HFFc6 (cell line): Measurements from ENCODE around the gene STXBP6. TPM values are rescaled to one million over a fixed set of nuclear protein-coding genes. Genes with fewer than 3 reads are reported as not detected.

Experiments
- DNase-seq: peaks from one replicate; pipeline ENCODE4 v3.0.0-alpha.2; 2018
- H3K27ac Mint-ChIP-seq: 2 replicates; pipeline ENCODE4 v1.8.0; 2020; ENCODE audit warnings: mild to moderate bottlenecking, mixed read lengths
- H3K27me3 Mint-ChIP-seq: 2 replicates; pipeline ENCODE4 v1.8.0; 2021; ENCODE audit warnings: mild to moderate bottlenecking, moderate library complexity, mixed read lengths; ENCODE audit not compliant: insufficient read depth
- H3K36me3 Mint-ChIP-seq: 2 replicates; pipeline ENCODE4 v1.8.0; 2021; ENCODE audit warnings: low read depth, mixed read lengths
- H3K4me1 Mint-ChIP-seq: 2 replicates; pipeline ENCODE4 v1.8.0; 2020; ENCODE audit warnings: low read depth, mixed read lengths
- H3K4me3 Mint-ChIP-seq: 2 replicates; pipeline ENCODE4 v1.8.0; 2020; ENCODE audit warnings: mild to moderate bottlenecking, moderate library complexity, mixed read lengths
- H3K9me3 Mint-ChIP-seq: 2 replicates; pipeline ENCODE4 v1.8.0; 2020; ENCODE audit warnings: mild to moderate bottlenecking, mixed read lengths
- total RNA-seq, 6 experiments: library from RNA; stranded (reverse); fragmentation: NEBNext Ultra II Directional; extraction: Animal tissue kit (Norgen Biotek cat#: 25700); gene quantifications; 2 replicates in 1 of 6; 3 replicates in 5 of 6; pipeline ENCODE4 v1.2.3, GENCODE V29; 2021
- TF ChIP-seq, protein P1 (sequence below): fragments of 200-600 bp; sonication (generic); IDR thresholded peaks from 2 replicates; pipeline ENCODE4 v1.5.0; 2021; ENCODE audit warnings: antibody characterized with exemption, mild to moderate bottlenecking

STXBP6 gene
- total RNA-seq, 6 experiments from 2014 or later: 15.4 to 17.5 (median 17.0) TPM

- Mint-ChIP-seq H3K36me3 (peaks cover 13% of the 10 kb centered on the region; the same call in 1 of the 2 replicates), H3K27me3 (no peaks in the 10 kb centered on the region), H3K27ac (peak overlapping the region; percentile 39; the same call in 1 of the 2 replicates), H3K4me3 (0 out of 2 replicates have a peak overlapping the region, but pooled peaks have one; percentile 54), H3K4me1 (peaks cover 96% of the 10 kb centered on the region), H3K9me3 (no peaks in the 10 kb centered on the region)
- no peak for DNase-seq
- TF ChIP-seq, protein P1, sequence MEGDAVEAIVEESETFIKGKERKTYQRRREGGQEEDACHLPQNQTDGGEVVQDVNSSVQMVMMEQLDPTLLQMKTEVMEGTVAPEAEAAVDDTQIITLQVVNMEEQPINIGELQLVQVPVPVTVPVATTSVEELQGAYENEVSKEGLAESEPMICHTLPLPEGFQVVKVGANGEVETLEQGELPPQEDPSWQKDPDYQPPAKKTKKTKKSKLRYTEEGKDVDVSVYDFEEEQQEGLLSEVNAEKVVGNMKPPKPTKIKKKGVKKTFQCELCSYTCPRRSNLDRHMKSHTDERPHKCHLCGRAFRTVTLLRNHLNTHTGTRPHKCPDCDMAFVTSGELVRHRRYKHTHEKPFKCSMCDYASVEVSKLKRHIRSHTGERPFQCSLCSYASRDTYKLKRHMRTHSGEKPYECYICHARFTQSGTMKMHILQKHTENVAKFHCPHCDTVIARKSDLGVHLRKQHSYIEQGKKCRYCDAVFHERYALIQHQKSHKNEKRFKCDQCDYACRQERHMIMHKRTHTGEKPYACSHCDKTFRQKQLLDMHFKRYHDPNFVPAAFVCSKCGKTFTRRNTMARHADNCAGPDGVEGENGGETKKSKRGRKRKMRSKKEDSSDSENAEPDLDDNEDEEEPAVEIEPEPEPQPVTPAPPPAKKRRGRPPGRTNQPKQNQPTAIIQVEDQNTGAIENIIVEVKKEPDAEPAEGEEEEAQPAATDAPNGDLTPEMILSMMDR: no peak
Observed at GRCh38 chr14:25006031-25006430, 43.9 kb downstream of the STXBP6 start.

DNA sequence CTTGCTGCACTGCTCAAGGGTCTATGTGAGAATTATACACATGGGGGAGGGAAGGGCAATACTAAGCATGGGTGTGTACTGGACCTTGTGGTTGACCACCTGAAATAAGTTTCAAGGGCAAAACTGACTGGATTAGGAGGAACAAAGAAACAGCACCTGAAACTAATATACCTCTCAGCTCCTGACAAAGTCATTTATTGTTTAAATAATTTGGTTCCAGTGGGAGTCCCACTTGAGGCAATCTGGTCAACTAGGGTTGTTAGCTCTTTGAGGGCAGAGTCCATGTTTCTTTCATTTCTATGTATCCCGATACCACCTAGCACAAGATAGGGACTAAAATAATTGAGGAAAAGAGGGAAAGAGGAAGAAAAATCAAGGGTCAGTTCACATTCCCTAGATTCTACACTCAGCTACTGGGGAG lies 45.5 kb downstream of the STXBP6 start:
- TF ChIP-seq, protein P1: no peak
- peaks cover 16% of the 10 kb centered on the region; the same call in 1 of the 2 replicates for H3K36me3 Mint-ChIP-seq
- no peaks in the 10 kb centered on the region for H3K27me3 Mint-ChIP-seq
- peaks cover 94% of the 10 kb centered on the region for H3K4me1 Mint-ChIP-seq
- no peak for DNase-seq
- H3K9me3 Mint-ChIP-seq: no peaks in the 10 kb centered on the region
- peak overlapping the region; percentile 62 for H3K27ac Mint-ChIP-seq
- no peak overlapping the region for H3K4me3 Mint-ChIP-seq

DNA sequence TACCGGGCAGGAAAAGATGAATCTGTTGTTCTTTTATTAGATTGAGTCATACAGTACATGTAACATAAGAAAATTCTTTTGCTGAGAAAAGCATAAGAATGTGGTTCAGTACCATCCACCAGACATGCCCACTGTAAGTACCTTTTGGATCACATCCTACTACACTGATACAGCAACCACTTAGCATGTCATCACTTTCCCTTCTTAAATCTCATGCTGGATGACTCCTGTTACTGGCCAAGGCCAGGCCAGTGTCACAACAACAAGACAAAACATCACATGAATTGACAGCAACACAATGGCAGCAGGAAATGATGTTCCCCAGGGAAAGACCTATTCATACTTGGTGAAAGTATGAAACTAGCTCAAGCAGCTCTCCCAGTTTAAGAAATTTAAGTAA lies 46.4 kb downstream of the STXBP6 start:
- H3K27ac Mint-ChIP-seq: peak overlapping the region; percentile 62
- peak; percentile 65 for DNase-seq
- peaks cover 87% of the 10 kb centered on the region for H3K4me1 Mint-ChIP-seq
- peaks cover 21% of the 10 kb centered on the region; the same call in 1 of the 2 replicates for H3K36me3 Mint-ChIP-seq
- peak overlapping the region; percentile 5; the same call in 1 of the 2 replicates for H3K4me3 Mint-ChIP-seq
- H3K9me3 Mint-ChIP-seq: no peaks in the 10 kb centered on the region
- no peaks in the 10 kb centered on the region for H3K27me3 Mint-ChIP-seq
- TF ChIP-seq, protein P1: no peak

- H3K27me3 Mint-ChIP-seq: no peaks in the 10 kb centered on the region
- no peak for DNase-seq
- H3K9me3 Mint-ChIP-seq: no peaks in the 10 kb centered on the region
- TF ChIP-seq, protein P1: no peak
- H3K36me3 Mint-ChIP-seq: peaks cover 21% of the 10 kb centered on the region; the same call in 1 of the 2 replicates
- H3K4me3 Mint-ChIP-seq: peak overlapping the region; percentile 40
- H3K27ac Mint-ChIP-seq: peak overlapping the region; percentile 59
- peaks cover 67% of the 10 kb centered on the region for H3K4me1 Mint-ChIP-seq
Observed at GRCh38 chr14:25001601-25002000, 48.3 kb downstream of the STXBP6 start.

- DNase-seq: peak; percentile 34
- H3K4me3 Mint-ChIP-seq: peak overlapping the region; percentile 40; the same call in 1 of the 2 replicates
- no peaks in the 10 kb centered on the region for H3K9me3 Mint-ChIP-seq
- H3K27ac Mint-ChIP-seq: peak overlapping the region; percentile 59
- peaks cover 63% of the 10 kb centered on the region for H3K4me1 Mint-ChIP-seq
- TF ChIP-seq, protein P1: no peak
- no peaks in the 10 kb centered on the region for H3K27me3 Mint-ChIP-seq
- peaks cover 21% of the 10 kb centered on the region; the same call in 1 of the 2 replicates for H3K36me3 Mint-ChIP-seq
Observed at GRCh38 chr14:25001156-25001555, 48.8 kb downstream of the STXBP6 start.
